Measurements from ENCODE around the gene ZNRF1. TPM values are rescaled to one million over a fixed set of nuclear protein-coding genes. Genes with fewer than 3 reads are reported as not detected.

ZNRF1 gene
- total RNA-seq, 1 donor from 2014 or later = 31.3 TPM

DNA sequence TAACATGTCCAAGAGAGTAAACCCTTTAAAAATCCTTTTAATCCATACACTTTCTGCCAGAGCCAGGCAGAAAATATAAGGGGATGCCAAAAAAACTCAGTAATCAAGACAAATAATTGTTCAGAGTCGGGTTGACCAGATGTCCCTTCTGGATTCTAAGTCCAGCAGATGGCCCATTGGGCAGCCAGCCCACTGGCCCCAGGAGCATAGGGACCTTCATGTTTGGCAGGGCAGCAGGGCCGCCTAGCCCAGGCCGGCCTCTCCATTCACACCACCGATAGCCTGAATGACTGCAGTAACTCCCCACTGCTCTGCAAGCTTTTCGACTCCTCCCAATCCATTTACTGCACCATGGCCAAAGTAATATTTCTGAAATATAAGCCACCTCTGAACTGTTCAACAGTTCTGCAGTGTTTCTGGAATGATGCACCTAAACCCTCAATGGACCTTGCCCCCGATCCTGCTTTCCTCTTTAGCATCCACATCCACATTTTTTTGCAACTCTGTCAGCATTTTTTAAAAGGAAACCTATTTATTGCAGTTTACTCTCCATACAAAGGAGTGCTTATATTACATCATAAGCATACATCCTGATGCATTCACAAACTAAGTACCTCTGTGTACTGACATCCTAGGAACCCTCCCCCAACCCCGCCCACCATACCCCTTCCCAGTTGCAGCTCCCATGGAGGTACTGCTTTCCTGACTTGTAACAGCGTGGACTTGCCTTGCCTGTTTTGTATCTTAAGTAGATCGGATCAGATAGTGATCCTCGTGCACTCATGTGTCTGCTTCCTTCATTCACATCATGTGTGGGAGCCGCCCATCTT lies 71.4 kb downstream of the ZNRF1 start:
- H3K4me3 ChIP-seq (ENCODE audit: low read depth, low read length) = no peak overlapping the region
- TF ChIP-seq CTCF (IDR thresholded peaks at IDR 0.05; ENCODE audit: insufficient read depth, low read length, poor library complexity, severe bottlenecking) = no peak
- H3K27me3 ChIP-seq (ENCODE audit: control insufficient read depth, insufficient read depth, low read length) = no peaks in the 10 kb centered on the region
- H3K36me3 ChIP-seq (ENCODE audit: control insufficient read depth, insufficient read depth, low read length) = no peaks in the 10 kb centered on the region
- no peak for DNase-seq (ENCODE audit: low read depth)

DNA sequence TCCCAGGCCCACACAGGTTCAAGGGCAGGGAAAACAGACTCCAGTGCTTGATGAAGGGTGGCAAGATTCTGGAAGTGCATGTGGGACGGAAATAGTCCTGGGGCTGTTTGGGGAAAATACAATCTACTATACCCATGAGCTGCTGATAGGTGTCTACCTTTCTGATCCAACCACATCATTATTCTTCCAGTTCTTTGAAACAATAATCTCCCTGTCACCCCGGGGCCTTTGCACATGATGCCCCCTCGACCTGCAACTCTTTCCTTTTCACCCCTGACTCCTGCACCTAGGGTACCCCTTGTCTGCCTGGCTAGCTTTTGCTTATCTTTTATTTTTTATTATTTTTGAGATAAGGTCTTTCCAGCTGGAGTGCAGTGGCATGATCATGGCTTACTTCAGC lies 72.8 kb downstream of the ZNRF1 start:
- no peak for DNase-seq (ENCODE audit: low read depth)
- Histone ChIP-seq H3K4me3 (ENCODE audit: low read depth, low read length) (no peak overlapping the region), H3K36me3 (ENCODE audit: control insufficient read depth, insufficient read depth, low read length) (no peaks in the 10 kb centered on the region), H3K27me3 (ENCODE audit: control insufficient read depth, insufficient read depth, low read length) (no peaks in the 10 kb centered on the region)
- TF ChIP-seq CTCF (IDR thresholded peaks at IDR 0.05; ENCODE audit: insufficient read depth, low read length, poor library complexity, severe bottlenecking) = no peak

GRCh38 chr16:75072239-75072947 lies 73.6 kb downstream of the ZNRF1 start:
- no peak for TF ChIP-seq CTCF (IDR thresholded peaks at IDR 0.05; ENCODE audit: insufficient read depth, low read length, poor library complexity, severe bottlenecking)
- Histone ChIP-seq H3K36me3 (ENCODE audit: control insufficient read depth, insufficient read depth, low read length) (no peaks in the 10 kb centered on the region), H3K4me3 (ENCODE audit: low read depth, low read length) (no peak overlapping the region), H3K27me3 (ENCODE audit: control insufficient read depth, insufficient read depth, low read length) (no peaks in the 10 kb centered on the region)
- no peak for DNase-seq (ENCODE audit: low read depth)

DNA sequence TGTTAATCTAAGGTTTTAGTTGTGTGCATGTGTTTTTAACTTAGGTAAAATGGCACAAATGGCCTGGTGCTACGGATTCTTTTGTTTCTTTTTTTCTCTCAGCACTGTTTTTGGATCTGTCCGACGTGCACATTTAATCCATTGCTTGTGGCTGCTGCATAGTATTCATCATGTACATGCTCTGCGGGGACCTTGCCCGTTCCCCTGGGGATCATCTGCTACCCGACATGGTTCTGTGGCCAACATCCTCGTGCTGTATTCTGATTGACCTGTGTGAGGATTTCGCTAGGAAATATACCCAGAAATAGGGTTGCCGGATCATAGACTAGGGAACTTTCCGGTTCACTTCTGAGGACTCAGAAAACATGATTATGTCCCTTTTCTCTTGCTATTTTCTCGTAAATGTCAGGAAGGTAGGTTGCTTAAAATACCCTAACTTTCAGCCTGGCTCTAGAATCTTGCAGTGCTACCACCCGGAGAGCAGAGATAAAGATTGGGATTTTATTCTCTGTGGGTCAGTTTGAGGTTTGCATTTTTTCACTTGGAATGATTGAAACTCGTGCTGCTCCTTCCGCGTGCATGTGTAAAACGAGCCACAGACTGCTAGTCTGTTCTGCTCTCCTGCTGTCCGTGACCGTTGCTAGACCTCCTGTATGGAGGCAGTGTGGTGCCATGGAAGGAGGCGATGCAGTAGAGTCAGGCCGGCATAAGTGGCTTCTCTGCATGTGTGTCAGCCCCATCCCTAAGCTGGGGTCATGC lies 74.9 kb downstream of the ZNRF1 start:
- DNase-seq (ENCODE audit: low read depth) = no peak

GRCh38 chr16:75074304-75074793 lies 75.5 kb downstream of the ZNRF1 start:
- TF ChIP-seq CTCF (IDR thresholded peaks at IDR 0.05; ENCODE audit: insufficient read depth, low read length, poor library complexity, severe bottlenecking) = no peak
- DNase-seq (ENCODE audit: low read depth) = no peak
- no peaks in the 10 kb centered on the region for H3K36me3 ChIP-seq (ENCODE audit: control insufficient read depth, insufficient read depth, low read length)
- H3K4me3 ChIP-seq (ENCODE audit: low read depth, low read length) = no peak overlapping the region
- no peaks in the 10 kb centered on the region for H3K27me3 ChIP-seq (ENCODE audit: control insufficient read depth, insufficient read depth, low read length)

More for the DNA sequence above, 74.9 kb downstream of the ZNRF1 start:
- no peaks in the 10 kb centered on the region for H3K27me3 ChIP-seq (ENCODE audit: control insufficient read depth, insufficient read depth, low read length)
- H3K4me3 ChIP-seq (ENCODE audit: low read depth, low read length) = no peak overlapping the region
- H3K36me3 ChIP-seq (ENCODE audit: control insufficient read depth, insufficient read depth, low read length) = no peaks in the 10 kb centered on the region
- no peak for TF ChIP-seq CTCF (IDR thresholded peaks at IDR 0.05; ENCODE audit: insufficient read depth, low read length, poor library complexity, severe bottlenecking)

All from kidney epithelial cell (primary cell).